ENCODE data around the gene UGT1A7.
A peak's percentile ranks its signal among the peaks of the same experiment; 100 is the strongest.

Gene UGT1A7

DNA sequence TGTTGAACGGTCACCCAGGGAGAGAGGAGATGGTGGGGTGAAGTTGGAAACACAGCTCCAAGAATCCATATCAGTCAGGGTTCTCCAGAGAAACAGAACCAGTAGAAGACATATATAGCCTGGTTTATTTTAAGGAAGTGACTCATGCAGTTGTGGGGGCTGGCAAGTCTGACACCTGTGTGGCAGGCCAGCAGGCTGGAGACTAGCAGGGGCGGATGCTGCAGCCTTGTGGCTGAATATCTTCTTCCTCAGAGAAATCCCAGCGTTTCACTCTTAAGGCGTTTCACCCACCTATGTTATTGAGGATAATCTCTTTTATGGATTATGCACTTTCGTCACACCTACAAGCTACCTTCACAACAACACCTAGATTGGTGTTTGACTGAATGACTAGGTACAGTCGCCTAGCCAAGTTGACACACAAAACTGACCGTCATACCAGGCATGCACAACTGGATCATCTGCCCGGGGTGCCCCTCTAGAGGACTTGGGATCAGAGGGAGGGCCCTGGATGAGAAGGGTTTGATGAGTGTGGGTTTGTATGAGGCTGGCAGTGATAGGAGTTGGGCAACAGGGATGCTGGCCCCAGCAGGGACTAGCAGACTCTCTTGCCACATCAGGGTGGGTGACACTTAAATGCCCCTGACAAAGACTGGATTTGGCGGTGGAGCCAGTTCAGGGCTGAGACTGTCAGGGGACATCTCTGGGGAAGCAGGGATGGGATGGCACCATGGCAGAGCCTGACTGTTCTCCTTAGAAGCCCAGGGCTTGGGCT is 119.8 kb downstream of the UGT1A7 start:
- DNase-seq: no peak

DNA sequence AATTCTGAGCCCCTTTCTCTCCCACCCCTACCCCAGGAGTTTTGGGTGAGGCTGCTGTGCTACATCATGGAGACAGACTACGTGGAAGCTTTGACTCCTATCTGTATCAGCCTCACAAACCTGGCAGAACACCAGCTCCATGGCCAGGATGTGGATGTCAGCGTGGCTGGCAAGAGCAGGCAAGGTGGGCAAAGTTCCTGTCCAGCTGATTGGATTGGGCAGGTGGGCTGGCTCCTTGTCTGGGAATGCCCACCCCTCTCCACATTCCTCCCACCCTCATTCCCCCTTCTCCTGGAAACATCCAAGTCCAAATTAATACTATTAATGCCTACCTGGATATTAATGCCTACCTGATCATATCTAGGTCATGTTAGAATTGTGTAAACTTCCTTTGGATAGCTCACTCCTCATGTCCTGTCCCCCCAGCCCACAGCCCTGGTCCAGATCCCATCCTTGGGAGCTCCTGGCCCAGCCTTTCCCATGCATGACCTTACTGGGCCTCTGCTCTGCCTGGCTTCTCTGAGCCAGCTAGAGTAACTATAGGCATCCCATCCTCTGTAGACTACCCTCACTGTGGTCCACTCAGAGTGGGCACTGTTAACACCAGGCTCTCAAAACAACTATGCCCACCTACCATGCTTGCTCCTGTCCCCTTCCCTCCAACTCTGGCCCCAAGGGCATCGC is 120.6 kb downstream of the UGT1A7 start:
- no peak for DNase-seq

DNA sequence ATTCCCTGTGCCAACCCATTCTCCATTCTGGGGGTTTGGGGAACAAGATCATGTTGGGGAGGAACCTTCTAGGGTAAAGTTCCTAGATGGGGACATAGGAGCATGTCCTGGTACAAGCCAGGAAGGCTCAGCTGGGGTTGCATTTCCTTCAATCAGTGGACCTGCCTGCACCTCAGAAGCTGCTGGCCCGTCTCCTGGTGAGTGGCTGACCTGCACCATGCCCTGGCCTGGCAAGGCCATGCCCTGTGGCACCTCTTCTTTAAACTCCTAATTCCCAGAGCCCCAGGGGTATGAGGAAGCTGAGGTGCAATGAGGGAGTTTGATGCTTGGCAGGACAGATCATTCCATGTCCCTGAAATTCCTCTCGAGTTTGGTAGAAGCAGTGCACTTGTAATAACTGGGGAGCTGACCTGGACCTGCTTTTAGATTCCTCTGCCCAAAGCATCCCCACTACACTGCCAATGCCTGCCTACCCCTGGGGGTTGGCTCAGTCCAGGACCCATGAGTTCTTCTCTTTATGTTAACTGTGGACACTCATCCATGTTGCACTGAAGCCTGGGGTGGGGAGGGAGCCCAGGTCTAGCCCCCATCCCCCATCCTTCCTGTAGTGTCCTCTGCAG is 121.7 kb downstream of the UGT1A7 start:
- DNase-seq: no peak

DNA sequence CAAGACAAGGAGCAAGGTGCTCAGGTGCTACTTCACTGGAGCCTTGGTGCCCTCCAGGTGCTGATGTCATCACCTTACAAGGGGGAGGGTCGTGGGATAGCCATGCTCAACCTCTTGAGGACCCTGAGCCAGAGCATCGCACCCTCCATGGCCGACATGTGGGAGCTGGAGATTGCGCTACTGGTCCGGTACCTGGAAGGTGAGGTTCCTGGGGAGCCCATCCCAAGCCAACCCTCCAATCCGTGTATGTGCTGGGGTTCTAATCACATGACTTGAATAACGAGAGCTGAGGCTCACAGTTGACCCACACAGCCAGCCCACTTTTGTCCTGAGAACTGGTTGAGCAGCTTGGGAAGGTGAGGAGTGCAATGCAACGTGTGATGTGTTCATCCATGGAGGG is 122.3 kb downstream of the UGT1A7 start:
- no peak for DNase-seq

DNA sequence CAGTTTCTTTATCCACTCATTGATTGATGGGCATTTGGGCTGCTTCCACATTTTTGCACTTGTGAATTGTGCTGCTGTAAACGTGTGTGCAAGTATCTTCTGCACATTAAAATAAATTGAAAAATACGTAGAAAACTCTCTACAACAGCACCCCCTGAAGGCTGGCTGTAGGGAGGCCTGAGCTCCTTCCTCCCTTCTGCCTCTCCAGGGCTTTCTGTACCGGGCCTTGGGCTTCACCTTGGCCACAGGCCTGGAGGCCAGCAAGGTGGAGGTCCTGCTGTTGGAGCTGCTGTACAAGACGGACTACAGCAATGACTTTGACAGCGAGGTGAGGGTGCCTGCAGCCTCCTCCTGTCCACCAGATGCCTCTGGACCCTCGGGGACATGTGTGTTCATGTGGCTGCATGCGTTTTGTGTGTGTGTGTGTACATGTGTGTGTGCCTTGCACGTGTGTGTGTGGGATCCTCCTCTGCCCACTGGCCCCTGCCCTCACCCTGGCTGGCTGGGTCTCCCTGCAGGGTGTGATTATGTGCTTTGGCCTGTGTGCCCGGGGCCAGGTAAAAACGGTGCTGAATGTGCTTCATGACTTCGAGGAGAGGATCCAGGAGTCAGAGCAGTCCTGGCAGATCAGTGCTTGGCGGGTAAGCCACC is 125.6 kb downstream of the UGT1A7 start:
- peak; percentile 11 for DNase-seq

DNA sequence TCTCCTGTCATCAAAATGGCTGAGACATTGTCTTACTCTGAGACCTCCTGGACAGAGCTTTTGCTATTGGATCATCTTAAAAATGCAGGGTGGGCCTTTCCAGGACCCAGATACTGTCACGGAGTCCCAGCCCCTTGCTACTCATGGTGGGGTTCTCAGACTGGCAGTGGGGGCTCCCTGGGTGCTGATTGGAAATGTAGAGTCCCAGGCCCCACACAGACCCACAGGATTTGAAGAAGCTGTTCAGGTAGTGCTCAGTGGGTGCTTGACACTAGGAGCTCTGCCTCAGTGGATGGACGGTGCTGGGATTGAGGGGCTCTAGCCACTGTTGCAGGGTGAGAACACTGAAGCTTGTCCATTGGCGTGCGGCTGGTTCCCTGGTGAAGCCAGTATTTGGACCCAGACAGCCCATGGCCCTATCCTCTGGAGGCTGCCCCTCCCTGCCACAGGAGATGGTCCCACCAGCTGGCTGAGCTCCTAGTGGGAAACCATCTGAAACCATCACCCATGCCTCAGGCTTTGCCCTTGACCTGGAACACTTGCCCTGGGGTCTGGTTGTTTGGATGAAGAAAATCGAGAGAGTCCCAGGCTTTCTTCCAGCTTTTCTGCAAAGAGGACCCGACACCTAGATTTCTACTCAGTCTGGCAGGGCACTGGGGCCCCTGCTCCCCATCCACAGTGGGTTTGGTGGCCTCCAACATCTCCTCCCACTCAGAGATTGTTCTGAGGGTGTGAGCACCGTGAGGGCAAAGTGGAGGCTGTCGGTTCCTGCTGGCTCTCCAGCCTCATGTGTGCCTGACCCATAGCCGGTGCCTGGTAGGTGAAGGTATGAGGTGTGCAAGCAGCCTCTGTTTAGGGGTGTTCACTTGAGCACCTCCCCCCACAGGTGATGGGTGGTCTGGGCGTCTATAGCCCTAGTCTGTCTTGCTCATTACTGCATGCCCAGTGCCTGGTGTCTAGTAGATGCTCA is 126.5 kb downstream of the UGT1A7 start:
- peak; percentile 2 for DNase-seq

DNA sequence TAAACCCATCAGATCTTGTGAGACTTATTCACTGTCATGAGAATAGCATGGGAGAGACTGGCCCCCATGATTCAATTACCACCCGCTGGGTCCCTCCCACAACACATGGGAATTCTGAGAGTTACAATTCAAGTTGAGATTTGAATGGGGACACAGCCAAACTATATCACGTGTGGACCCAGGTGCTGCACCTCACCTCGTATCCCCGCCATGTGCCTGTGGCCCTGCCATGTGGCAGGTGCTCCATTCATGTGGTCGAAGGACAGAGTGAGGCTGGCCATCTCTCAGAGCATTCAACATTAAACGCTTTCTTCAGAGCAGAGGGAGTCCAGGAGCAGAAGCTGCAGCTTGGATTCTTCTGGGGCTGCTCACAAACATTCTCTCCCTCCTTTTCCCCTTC is 128.7 kb downstream of the UGT1A7 start:
- DNase-seq: no peak

DNA sequence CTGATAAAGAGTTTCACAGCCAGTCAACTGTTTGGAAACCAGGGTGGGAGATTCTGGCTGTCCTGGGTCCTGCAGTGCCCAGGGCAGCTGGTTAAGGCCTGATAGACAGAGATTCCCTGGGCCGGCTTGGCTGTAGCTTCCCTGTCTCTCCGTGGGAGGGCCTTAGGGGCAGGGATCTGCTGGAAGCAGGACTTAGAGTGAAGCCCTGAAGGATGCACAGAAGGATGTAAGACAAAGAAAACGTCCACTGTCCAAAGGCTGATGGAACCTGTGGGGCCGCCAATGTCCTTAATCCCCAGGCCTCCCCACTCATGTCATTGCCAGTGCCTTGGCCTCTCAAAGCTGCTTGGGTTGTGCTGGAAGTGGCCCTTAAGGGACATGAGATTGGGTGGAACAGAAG is 129.4 kb downstream of the UGT1A7 start:
- no peak for DNase-seq

DNA sequence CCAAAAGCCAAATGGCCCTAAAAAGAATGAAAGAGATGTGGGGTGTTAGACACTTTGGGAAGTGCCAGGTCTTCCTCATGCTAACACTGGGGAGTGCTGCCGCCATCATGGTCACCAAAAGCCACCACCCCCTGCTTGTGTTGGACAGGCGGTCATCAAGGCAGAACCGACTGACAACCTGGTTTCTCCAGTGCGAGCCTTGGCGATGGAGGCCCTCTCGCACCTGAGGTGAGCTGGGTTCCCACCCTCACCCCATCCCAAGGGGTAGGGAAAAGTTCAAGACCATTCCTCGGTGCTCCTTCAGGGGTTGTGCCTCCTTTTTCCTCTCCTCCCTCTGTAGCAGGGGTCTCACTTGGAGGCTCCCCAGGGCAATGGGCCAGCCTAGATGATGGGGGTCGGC is 130.0 kb downstream of the UGT1A7 start:
- no peak for DNase-seq

DNA sequence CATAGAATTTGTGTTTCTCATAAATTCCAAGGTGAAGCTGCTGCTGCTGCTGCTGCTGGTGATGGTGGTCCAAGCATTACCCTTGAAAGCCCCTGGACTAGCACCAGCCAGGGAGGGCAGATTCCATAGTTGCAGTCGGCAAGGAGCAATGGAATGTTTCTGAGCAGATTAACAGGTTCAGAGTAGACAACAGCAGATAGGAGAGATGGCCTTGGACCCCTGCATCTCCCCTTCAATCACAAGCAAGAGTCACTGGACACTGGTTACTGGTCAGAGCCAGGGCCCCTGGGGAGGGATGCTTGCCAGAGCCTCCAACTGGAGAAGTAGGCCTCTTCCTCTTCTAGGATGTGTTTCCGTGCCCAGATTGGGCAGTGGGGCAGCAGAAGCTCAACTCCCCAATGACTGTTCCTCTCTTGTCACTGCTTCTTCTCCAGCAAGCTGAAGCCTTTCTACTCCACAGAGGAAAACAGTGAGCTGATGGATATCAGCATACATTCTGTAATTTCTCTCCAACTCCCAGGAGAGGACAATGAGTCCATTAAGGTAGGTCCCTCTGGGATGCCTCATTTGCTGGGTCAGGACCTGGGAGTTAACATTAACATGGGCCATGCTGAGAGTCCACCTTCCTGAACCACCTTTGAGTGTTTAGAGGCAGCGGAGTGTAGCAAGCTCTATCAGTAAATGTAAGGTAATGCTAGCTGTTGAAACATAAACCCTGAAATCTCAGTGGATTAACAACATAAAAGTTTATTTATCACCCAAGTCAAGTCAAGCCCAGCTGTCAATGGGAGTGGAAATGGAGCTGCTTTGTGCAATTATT is 131.7 kb downstream of the UGT1A7 start:
- DNase-seq: no peak

DNA sequence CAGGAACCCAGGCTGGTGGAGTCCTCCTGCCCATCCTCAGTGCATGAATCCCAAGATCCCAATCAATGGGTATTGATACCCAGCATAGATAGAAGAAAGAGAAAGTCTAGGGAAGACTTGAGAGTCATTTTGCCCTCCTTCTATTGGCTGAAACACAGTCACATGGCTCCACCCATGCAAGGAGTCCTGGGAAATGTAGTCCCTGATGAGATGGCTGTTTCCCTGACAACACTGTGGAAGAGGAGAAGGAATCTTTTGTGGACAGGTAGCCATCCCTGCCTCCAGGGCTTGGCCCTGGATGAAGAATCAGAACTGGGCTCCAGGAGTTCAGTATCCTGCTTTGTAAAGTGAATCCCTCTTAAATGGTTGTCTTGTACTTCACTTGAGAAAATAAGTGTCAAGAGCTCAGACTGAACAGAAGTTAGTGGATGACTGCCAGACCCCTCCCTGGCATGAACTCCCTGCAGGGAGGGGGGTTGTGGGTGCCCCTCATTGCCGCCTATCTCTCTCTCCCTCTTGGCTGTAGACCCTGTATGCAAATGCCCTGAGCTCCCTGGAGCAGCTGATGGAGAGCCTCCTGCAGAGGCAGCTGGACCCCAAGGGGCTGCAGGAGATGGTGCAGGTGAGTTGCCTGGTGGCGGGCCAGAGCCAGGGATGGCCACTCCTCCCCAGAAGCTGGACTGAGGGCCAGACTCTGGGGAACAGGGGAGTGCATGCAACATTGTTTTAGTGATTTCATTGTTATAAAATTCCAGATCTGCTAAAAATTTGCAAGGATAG is 132.5 kb downstream of the UGT1A7 start:
- DNase-seq: peak; percentile 49

DNA sequence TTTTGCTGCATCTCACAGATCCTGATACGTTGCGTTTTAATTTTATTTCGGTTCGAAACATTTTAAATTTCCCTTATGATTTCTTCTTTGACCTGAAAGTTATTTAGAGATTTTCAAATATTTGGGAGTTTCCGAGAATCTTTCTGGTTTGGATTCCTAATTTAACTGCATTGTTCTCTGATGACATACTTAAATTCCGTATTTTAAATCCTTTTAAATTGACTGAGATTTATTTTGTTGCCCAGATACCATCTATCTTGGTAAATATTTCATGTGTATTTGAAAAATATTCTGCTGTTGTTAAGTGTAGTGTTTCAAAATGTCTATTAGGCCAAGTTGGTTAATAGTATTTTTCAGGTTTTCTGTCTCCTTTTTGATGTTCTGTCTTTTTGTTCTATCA is 134.2 kb downstream of the UGT1A7 start:
- DNase-seq: no peak

DNA sequence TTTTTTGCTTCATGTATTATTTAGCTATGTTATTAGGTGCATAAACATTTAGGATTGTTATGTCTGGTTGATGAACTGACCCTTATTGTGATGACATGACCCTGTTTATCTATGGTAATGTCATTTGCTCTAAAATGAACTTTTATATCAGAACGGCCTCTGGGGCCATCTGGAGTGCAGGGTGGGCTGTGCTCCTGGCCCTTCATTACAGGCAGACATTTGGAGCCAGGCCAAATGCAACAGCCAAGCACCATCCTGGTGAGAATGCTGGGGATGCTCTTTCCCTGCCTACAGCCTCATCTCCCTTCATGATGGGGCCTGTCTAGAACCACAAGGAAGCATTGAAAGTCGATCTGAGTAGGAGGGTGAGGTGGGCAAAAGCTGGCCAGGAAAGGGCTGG is 134.6 kb downstream of the UGT1A7 start:
- no peak for DNase-seq

DNA sequence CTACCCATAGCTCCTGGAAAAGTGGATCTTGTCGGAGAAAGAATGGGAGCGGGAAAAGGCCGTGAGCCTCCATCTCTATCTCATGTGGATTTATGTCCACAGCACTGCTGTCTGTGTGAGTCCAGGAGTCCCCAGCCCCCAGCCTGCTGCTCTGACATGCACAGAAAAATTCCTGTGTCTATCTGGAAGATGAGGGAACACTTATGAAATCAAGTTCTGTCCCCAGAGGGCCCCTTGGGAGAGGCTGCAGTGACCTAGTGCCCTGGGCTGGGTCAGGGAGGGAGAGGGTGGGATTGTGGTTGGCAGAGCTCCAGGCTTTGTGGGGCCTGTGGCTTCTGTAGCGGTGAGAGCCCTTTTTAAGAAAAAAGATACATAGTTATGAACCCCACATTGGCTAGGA is 135.1 kb downstream of the UGT1A7 start:
- DNase-seq: no peak

DNA sequence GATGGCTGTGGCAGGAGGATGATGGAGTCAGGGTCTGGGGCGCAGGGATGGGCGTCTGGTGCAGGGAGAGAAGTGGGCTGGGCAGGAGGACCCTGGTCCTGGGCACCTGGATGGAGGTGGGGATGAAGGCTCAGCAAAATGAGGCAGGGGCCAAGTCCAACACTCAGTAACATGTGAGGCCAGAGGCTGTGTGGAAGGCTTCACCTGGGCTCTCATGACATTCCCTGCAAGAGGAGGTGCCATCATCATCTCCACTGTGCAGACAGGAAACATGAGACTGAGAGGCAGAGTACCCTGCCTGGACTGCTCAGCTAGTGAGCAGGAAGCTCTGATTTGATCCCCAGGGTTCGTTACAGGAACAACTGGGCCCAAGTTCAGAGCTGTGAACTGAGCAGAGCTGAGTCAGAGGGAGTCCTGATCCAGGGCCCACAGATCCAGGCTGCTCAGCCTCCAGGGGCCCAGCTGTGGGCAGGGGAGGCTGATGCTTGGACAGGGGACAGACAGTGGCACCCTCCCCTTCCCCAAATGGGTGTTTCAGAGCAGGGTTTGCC is 135.7 kb downstream of the UGT1A7 start:
- no peak for DNase-seq

DNA sequence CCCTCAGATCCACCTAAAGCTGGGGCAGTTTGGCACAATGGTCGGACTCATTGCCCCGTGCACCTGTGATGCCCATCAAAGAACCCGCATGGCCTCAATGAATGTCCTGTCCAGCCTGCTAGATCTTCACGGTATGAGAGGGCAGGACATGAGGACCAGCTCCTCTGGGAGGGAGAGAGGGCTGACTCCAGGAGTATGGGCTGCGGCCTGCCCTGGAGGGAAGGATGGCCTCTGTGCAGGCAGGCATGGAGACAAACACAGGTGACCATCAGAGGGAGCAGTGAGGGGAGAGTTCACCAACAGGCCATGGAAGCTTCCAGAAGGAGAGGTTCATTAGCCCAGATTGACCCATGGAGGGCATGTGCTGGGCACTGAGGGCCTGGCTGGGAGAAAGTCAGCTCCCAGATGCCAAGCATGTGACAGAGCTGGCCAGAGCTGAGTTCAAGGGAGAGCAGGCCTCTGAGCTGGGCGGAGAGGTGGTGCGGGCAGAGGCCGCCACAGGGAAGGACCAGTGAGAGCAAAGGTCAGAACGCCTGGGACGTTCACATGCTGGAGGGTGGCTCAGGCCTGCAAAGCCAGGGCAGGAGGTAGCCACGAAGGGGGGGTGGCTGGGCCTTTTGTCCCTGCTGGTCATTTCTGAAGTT is 136.4 kb downstream of the UGT1A7 start:
- DNase-seq: no peak

DNA sequence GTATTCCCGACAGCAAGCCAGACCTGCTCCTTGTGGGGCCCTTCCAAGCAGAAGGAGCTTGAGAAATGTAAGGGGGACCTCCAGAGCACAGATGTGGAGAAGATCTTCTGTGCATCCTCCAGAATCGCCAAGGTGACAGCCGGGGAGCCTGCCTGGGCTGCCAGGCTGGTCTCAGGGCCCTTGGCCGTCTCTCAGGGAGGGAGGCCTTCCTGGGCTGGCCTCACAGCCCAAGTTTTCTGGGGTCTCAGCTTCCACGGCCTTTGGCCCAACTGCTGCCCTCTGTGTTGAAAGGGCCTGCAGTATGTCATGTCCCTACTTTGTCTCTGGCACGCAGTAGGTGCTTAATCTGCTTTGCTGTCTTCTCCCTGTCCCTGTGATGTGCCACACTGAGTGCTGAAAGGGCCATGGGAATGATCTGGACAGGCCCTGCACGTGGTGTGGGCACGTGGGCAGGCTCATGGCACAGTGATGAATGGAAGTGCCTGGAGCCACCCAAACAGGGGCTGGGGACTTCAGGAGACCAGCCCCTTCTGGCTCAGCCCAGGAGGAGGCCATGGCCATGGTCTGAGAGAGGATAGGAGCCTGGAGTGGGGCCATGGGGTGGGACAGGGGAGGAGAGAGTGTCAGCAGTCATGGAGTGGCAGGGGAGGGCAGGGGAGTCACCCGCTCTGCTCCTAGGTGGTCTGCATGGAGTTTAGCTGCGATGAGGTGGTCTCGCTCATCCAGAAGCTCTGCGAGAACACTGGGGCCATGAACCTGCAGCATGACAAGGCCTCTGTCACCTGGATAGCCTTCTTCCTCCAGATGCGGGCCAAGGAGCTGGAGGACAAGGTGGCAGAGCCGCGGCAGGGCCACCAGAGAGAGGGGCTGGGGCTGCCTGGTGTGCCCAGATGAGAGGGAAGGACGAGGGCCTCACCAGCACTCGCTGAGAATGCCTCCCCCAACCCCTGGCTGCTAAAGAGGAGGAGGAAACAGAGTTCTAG is 137.2 kb downstream of the UGT1A7 start:
- no peak for DNase-seq

Measured in 8988T (cell line).